Brain microvascular endothelial cell (primary cell): ENCODE measurements around the gene HELB.
"Not testable (repeated sequence)": the region's sequence is repeated elsewhere in the genome, so short reads cannot be mapped to it uniquely, and the experiment has no call there.

Source experiments
- DNase-seq: peaks from one replicate; pipeline ENCODE4 v3.0.0-alpha.2; 2020
- H3K27ac ChIP-seq: fragments of 250-450 bp; sonication (Bioruptor Pico); 2 replicates; pipeline ENCODE4 v1.5.1; 2020; ENCODE audit warnings: mild to moderate bottlenecking, moderate library complexity
- H3K27me3 ChIP-seq: fragments of 250-450 bp; sonication (Bioruptor Pico); replicated peaks from 2 replicates; pipeline ENCODE4 v1.5.1; 2020; ENCODE audit warnings: mild to moderate bottlenecking
- H3K36me3 ChIP-seq: fragments of 250-450 bp; sonication (Bioruptor Pico); replicated peaks from 2 replicates; pipeline ENCODE4 v1.5.1; 2020; ENCODE audit warnings: mild to moderate bottlenecking
- H3K4me3 ChIP-seq: 2 replicates; pipeline ENCODE4 v1.5.1; 2011; ENCODE audit warnings: low read depth, mild to moderate bottlenecking, control low read depth, low read length, moderate library complexity
- in situ Hi-C: cut with HindIII; loops from 2 replicates; pipeline ENCODE4 v1.10.0; 2017; ENCODE audit warnings: low sequenced_read_pairs, low pct_ligation_motif_present
- TF ChIP-seq, protein P1 (sequence below): IDR thresholded peaks from 2 replicates; pipeline ENCODE4 v1.5.1; 2011; ENCODE audit warnings: low read depth, mild to moderate bottlenecking, moderate library complexity, low read length, control low read depth, inconsistent platforms; ENCODE audit errors: missing control alignments

The HELB gene

DNA sequence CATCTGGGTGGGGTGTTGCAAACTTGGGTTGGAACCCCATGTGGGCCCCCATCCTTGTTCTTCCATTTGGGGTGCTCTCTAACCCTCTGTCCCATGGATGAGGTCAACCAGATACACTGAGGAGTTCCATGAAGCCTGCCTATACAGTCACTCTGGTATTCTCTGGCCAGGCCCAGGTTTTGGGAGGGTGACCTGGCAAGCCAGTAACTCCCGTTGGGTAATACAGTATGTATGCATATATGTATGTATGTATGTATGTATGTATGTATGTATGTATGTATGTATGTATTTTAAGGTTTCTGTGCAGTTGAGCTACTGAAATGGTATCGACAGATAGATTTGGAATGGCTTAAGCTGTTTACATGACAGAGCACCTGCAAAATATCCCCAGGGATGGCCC, 12.8 kb upstream of the HELB start:
- no peak overlapping the region for H3K27ac ChIP-seq
- H3K27me3 ChIP-seq = no peaks in the 10 kb centered on the region
- in situ Hi-C loops = no loop called here
- no peaks in the 10 kb centered on the region for H3K36me3 ChIP-seq
- H3K4me3 ChIP-seq = no peak overlapping the region
- TF ChIP-seq, protein P1, sequence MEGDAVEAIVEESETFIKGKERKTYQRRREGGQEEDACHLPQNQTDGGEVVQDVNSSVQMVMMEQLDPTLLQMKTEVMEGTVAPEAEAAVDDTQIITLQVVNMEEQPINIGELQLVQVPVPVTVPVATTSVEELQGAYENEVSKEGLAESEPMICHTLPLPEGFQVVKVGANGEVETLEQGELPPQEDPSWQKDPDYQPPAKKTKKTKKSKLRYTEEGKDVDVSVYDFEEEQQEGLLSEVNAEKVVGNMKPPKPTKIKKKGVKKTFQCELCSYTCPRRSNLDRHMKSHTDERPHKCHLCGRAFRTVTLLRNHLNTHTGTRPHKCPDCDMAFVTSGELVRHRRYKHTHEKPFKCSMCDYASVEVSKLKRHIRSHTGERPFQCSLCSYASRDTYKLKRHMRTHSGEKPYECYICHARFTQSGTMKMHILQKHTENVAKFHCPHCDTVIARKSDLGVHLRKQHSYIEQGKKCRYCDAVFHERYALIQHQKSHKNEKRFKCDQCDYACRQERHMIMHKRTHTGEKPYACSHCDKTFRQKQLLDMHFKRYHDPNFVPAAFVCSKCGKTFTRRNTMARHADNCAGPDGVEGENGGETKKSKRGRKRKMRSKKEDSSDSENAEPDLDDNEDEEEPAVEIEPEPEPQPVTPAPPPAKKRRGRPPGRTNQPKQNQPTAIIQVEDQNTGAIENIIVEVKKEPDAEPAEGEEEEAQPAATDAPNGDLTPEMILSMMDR = no peak
- DNase-seq = no peak

DNA sequence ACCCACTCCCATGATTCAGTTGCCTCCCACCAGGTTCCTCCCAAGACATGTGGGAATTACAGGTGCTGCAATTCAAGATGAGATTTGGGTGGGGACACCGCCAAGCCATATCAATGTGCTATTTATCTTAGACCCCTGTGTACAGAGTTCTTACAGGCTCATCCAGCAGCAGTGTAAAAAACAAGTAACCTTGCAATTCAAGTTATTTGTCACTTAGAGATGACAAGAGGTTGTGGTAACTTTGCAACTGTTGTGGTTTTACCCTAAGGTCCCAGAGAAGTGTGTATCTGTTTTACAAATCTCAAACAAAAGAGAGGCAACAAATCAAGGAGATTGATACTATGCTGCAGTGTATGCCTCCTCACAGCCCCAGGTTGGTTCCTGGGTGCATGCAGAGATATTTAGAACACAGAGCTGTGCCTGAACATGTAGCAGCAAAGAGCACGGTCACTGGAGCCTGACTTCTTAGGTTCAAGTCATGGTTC, 11.5 kb upstream of the HELB start:
- DNase-seq = no peak
- TF ChIP-seq, protein P1 = no peak
- H3K27ac ChIP-seq = no peak overlapping the region
- H3K27me3 ChIP-seq = no peaks in the 10 kb centered on the region
- in situ Hi-C loops = no loop called here
- no peak overlapping the region for H3K4me3 ChIP-seq
- no peaks in the 10 kb centered on the region for H3K36me3 ChIP-seq

DNA sequence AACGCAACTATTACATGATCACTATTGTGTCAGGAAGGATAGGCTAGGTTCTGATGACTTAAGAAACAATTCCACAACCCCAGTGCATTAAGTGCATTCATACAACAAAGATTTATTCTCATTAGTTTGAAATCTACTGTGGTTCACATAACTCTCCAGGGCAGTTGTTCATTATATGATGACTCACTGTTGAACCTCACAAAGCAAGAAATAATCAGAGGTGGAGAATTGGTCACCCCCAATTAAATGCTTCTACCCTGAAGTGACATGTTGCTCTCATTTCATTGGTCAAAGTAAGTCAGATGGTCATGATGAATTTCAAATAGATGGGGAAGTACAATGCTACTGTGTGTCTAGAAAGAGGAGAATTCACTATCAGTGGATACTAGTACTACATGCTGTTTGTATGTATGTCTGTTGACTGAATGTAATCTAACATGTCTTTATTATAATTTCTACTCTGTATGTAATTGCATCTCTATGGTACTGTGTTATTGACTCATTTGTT, 6.1 kb upstream of the HELB start:
- in situ Hi-C loops = no loop called here
- TF ChIP-seq, protein P1 = no peak
- no peak overlapping the region for H3K4me3 ChIP-seq
- H3K36me3 ChIP-seq = no peaks in the 10 kb centered on the region
- DNase-seq = no peak
- no peak overlapping the region for H3K27ac ChIP-seq
- no peaks in the 10 kb centered on the region for H3K27me3 ChIP-seq

DNA sequence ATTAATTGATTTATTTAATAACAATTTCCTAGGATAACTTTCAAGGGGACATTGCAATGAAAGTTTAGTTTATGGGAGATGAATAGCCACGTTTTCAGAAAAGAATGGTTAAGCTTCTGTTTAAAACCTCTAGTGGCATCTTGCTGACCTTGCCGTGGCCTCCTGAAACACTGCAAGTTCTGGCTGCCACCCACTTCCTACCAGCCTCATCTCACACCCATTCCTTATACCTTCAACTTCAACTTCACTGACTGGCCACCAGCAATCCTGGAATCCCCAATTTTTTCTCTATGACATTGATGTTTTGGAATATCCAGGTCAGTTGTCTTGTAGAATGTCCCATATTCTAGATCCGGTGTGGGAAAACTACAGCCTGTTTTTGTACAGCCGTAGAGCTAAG, 5.2 kb upstream of the HELB start:
- DNase-seq = no peak
- in situ Hi-C loops = no loop called here
- Histone ChIP-seq H3K27me3 (no peaks in the 10 kb centered on the region), H3K4me3 (no peak overlapping the region), H3K36me3 (no peaks in the 10 kb centered on the region), H3K27ac (no peak overlapping the region)
- TF ChIP-seq, protein P1 = no peak

DNA sequence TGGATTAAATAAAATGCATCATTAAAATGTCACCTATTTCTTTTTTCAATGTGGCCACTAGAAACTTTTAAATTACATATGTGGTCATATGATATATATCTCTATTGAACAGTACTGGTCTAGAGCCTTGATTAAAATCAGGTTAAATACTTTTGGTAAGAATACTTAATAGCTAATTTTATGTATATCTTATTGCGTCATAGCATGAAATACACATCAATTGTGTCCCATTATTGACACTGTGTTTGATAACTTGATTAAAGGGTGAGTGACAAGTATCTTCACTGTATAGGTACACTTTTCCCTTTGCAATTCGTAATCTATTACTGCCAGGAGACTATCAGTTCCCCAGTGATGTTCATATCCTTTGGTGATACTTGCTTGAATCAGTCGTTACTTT, 4.4 kb upstream of the HELB start:
- no peaks in the 10 kb centered on the region for H3K27me3 ChIP-seq
- no peak overlapping the region for H3K27ac ChIP-seq

DNA sequence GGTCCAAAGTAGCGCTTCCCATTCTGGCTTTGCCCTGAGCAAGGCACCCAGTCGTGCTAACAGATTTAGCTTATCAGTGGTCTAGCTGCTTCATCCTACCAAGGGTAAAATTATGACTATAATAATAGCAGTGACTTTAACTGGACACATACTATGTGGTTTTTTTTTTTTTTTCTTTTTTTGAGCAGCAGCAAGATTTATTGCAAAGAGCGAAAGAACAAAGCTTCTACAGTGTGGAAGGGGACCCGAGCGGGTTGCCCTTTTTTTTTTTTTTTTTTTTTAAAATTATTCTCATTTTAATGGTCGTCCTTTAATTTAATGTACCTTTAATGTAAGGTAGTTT, 505 bp downstream of the HELB start:
- Histone ChIP-seq H3K36me3 (no peaks in the 10 kb centered on the region), H3K27ac (no peak overlapping the region), H3K4me3 (peak overlapping the region; percentile 75), H3K27me3 (no peaks in the 10 kb centered on the region)
- in situ Hi-C loops = no loop called here
- TF ChIP-seq, protein P1 = no peak
- DNase-seq = no peak

More for the DNA sequence above, 4.4 kb upstream of the HELB start:
- no peak overlapping the region for H3K4me3 ChIP-seq
- no peaks in the 10 kb centered on the region for H3K36me3 ChIP-seq
- in situ Hi-C loops = no loop called here
- TF ChIP-seq, protein P1 = no peak
- no peak for DNase-seq

DNA sequence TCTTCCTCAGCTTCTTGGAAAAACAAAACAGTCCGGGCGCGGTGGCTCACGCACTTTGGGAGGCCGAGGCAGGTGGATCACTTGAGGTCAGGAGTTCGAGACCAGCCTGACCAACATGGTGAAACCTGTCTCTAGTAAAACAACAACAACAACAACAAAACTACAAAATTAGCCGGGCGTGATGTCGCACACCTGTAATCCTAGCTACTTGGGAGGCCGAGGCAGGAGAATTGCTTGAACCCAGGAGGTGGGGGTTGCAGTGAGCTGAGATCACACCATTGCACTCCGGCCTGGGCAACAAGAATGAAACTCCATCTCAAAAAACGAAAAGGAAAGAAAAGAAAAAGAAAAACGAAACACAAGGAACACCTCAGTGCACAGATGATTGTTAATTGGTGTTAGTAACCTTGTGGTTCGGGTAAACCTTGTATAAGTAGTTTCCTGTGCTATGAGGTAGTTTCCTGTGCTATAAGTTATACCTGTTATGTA, 1.1 kb downstream of the HELB start:
- H3K27me3 ChIP-seq, H3K36me3 ChIP-seq, in situ Hi-C loops, DNase-seq, H3K27ac ChIP-seq: not testable (repeated sequence)
- peak overlapping the region; percentile 75 for H3K4me3 ChIP-seq
